ENCODE measurements around the gene CCN5. TPM values are rescaled to one million over a fixed set of nuclear protein-coding genes. Genes with fewer than 3 reads are reported as not detected.
A peak's percentile ranks its signal among the peaks of the same experiment; 100 is the strongest.

CCN5 gene
- total RNA-seq, 1 donor from 2014 or later = not detected

DNA sequence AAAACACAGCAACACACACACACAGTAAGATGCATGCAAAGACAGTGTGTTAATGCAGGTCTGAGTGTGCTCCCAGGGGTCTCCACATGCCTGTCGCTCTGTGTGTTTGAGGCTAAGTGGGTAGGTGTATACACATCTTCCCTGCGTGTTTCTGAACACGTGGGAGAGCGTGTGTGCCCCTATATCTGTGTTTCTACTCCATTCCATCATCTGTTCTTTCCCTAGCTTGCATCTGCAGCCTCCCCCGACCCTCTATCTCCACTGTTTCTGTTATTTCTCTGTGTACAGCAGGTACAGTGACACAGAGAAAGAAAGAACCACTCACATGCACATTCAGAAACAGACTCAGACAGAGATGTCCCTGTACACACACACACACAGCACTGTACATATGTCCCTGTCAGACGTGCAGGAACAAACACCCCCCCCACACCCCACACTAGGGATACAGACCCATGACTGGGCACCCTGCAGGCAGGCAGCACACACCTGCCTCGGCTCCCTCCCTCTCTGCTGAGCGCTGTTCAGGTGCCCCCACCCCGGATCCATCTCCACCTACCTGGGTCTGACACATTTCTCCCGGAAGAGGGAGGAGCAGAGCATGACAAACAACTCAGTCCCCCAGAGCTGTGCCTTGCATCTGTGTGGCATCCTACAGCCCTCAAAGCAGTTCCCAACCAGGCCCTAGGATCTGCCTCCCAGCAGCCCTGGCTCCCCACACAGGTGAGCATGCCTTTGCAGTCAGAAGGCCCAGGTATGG, 58.1 kb downstream of the CCN5 start:
- no peaks in the 10 kb centered on the region for H3K36me3 Mint-ChIP-seq (ENCODE audit: low read depth)
- no peak overlapping the region for H3K27ac Mint-ChIP-seq
- H3K9me3 Mint-ChIP-seq = no peaks in the 10 kb centered on the region
- H3K4me3 Mint-ChIP-seq = no peak overlapping the region
- H3K27me3 Mint-ChIP-seq = peaks cover 6% of the 10 kb centered on the region
- H3K4me1 Mint-ChIP-seq = no peaks in the 10 kb centered on the region
- no peak for DNase-seq
- intact Hi-C loops (cut with micrococcal nuclease) = no loop called here

DNA sequence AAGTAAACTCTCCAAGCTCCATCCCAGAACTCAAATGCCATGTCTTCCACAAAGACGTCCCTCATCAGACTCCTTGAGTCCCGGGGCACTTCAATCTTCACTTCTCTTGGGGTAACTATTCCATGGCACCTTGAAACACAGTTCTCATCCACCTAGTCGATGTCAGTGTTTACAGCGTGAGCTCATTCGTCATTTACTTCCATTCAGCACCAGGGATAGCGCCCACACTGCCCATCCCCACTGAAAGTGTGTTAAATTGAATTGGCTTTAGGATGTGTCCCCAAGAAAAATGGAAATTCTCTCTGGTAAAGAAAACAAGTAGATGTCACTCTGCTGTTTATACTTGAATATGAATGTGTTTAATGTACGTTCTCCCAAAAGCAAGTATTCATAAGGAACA, 61.8 kb downstream of the CCN5 start:
- Mint-ChIP-seq H3K36me3 (ENCODE audit: low read depth) (no peaks in the 10 kb centered on the region), H3K4me3 (no peak overlapping the region), H3K27ac (no peak overlapping the region), H3K9me3 (no peaks in the 10 kb centered on the region), H3K27me3 (no peaks in the 10 kb centered on the region), H3K4me1 (no peaks in the 10 kb centered on the region)
- intact Hi-C loops (cut with micrococcal nuclease) = no loop called here
- DNase-seq = peak; percentile 68

Other genes starting within 250 kb of the CCN5 start
- gene TTPAL, start 239.5 kb upstream of the CCN5 start, total RNA-seq = 22.6 and 23.2 TPM in 2 replicates
- 47.1 and 49.6 TPM in 2 replicates for gene SERINC3, start 193.3 kb upstream of the CCN5 start, total RNA-seq
- gene PKIG, start 132.8 kb upstream of the CCN5 start, total RNA-seq = 1.2 and 1.7 TPM in 2 replicates
- 43.7 and 44.5 TPM in 2 replicates for gene ADA, start 63.7 kb upstream of the CCN5 start, total RNA-seq
- gene KCNK15, start 30.5 kb downstream of the CCN5 start, total RNA-seq = 0.44 and 0.76 TPM in 2 replicates
- gene RIMS4, start 95.2 kb downstream of the CCN5 start, total RNA-seq = not detected in 2 replicates
- gene YWHAB, start 170.3 kb downstream of the CCN5 start, total RNA-seq = 241 and 243 TPM in 2 replicates
- 96.9 and 103 TPM in 2 replicates for gene PABPC1L, start 194.7 kb downstream of the CCN5 start, total RNA-seq
- 63.4 and 64.5 TPM in 2 replicates for gene TOMM34, start 245.0 kb downstream of the CCN5 start, total RNA-seq